GM12878 (cell line): ENCODE data around the gene EFNB2. TPM values are rescaled to one million over a fixed set of nuclear protein-coding genes. Genes with fewer than 3 reads are reported as not detected.

Experiments
- ATAC-seq: fragments of 200-7000 bp; cut with Tn5 transposase; 3 replicates; pipeline ENCODE4 v1.9.1; 2020; ENCODE audit warnings: mild to moderate bottlenecking, moderate library complexity
- BruUV-seq: library from RNA; stranded (reverse); fragments of 400-500 nt; replicated peaks from 2 replicates; lab custom pipeline; 2021; lab: Mats Ljungman, UMichigan
- CTCF ChIA-PET: fragments of 300-600 bp; sonication (Branson Sonifier 250); formaldehyde crosslinking; extraction: SDS; loops from one replicate; lab custom pipeline; 2021; ENCODE audit warnings: inconsistent platforms; lab: Yijun Ruan, JAX
- POLR2A ChIA-PET: fragments of 350-600 bp; formaldehyde crosslinking; extraction: SDS; loops from one replicate; lab custom pipeline; 2021; ENCODE audit warnings: inconsistent platforms; lab: Charles Lee
- RAD21 ChIA-PET: fragments of 300-600 bp; sonication (Branson Sonifier 250); formaldehyde crosslinking; loops from one replicate; lab custom pipeline; 2023; ENCODE audit warnings: antibody characterized with exemption; ENCODE audit not compliant: unreplicated experiment; lab: Charles Lee
- SMC1A ChIA-PET: fragments of 300-600 bp; sonication (Branson Sonifier 250); formaldehyde crosslinking; loops from one replicate; lab custom pipeline; 2023; ENCODE audit not compliant: unreplicated experiment, uncharacterized antibody; lab: Charles Lee
- DNase-seq: peaks from one replicate; pipeline ENCODE4 v3.0.0-alpha.2; 2011; ENCODE audit warnings: low read depth, low spot score
- FAIRE-seq: peaks from 3 replicates; lab custom pipeline; 2011; peaks lifted over from hg19 to GRCh38; lab: Jason Lieb, UNC
- H2AFZ ChIP-seq: 2 replicates; pipeline ENCODE4 v1.6.0; 2011; ENCODE audit warnings: low read depth, low read length, control low read depth; ENCODE audit not compliant: control insufficient read depth
- H3K27ac ChIP-seq: 2 replicates; pipeline ENCODE4 v1.5.1; 2011; ENCODE audit warnings: control low read depth; ENCODE audit not compliant: control insufficient read depth, insufficient read depth
- H3K27me3 ChIP-seq, 2 experiments: replicated peaks in 1 of 2; 2 replicates each; pipeline versions ENCODE4 v1.6.0 to v1.6.1; 2011; ENCODE audit warnings: low read length in 1 of 2; ENCODE audit not compliant: control insufficient read depth in 2 of 2, insufficient read depth in 2 of 2
- H3K36me3 ChIP-seq, 2 experiments: 2 replicates each; pipeline ENCODE4 v1.5.1; 2011; ENCODE audit warnings: low read length in 1 of 2; ENCODE audit not compliant: control insufficient read depth in 2 of 2, insufficient read depth in 2 of 2
- H3K4me1 ChIP-seq: 2 replicates; pipeline ENCODE4 v1.6.1; 2011; ENCODE audit warnings: mild to moderate bottlenecking, low read length, moderate library complexity, mixed read lengths; ENCODE audit not compliant: control insufficient read depth, insufficient read depth
- H3K4me2 ChIP-seq: 2 replicates; pipeline ENCODE4 v1.6.0; 2011; ENCODE audit warnings: control low read depth; ENCODE audit not compliant: control insufficient read depth, insufficient read depth
- H3K4me3 ChIP-seq: fragments of 200-600 bp; sonication (generic); 2 replicates; pipeline ENCODE4 v1.5.1; 2016
- H3K79me2 ChIP-seq: 2 replicates; pipeline ENCODE4 v1.6.0; 2011; ENCODE audit warnings: low read length; ENCODE audit not compliant: control insufficient read depth, insufficient read depth
- H3K9ac ChIP-seq: 2 replicates; pipeline ENCODE4 v1.8.0; 2011; ENCODE audit warnings: low read length, control low read depth, mixed read lengths; ENCODE audit not compliant: control insufficient read depth, insufficient read depth
- H3K9me3 ChIP-seq: replicated peaks from 3 replicates; pipeline ENCODE4 v1.5.1; 2011; ENCODE audit warnings: mild to moderate bottlenecking, low read length; ENCODE audit not compliant: control insufficient read depth, insufficient read depth
- H4K20me1 ChIP-seq: 2 replicates; pipeline ENCODE4 v1.6.0; 2011; ENCODE audit not compliant: control insufficient read depth, insufficient read depth
- RAD51 ChIP-seq: fragments of 450-650 bp; IDR thresholded peaks from 2 replicates; pipeline ENCODE4 v1.6.1; 2016; ENCODE audit warnings: moderate library complexity, mild to moderate bottlenecking, inconsistent platforms
- SPI1 ChIP-seq: IDR thresholded peaks from 2 replicates; pipeline ENCODE4 v1.6.1; 2011; ENCODE audit warnings: low read depth, mild to moderate bottlenecking, low read length, moderate library complexity, borderline replicate concordance; ENCODE audit not compliant: insufficient read depth
- ZNF592 ChIP-seq: fragments of 450-650 bp; IDR thresholded peaks from 2 replicates; pipeline ENCODE4 v1.6.1; 2017; ENCODE audit warnings: mild to moderate bottlenecking, moderate library complexity
- WGBS: methylation state at CpG from one replicate; pipeline ENCODE4 v1.1.6; 2016; ENCODE audit warnings: low lambda C conversion rate; ENCODE audit not compliant: insufficient replicate concordance, insufficient coverage; ENCODE audit errors: missing lambda C conversion rate; 5-methylcytosine and 5-hydroxymethylcytosine counted together
- in situ Hi-C: fragments of 300-500 bp; cut with MboI; formaldehyde crosslinking; loops from 9 replicates; pipeline ENCODE4 v1.14.3; 2018; ENCODE audit warnings: mixed read lengths
- intact Hi-C: fragments of 100-400 bp; cut with micrococcal nuclease; formaldehyde crosslinking; loops from one replicate; pipeline ENCODE4 v1.14.2; 2022; ENCODE audit not compliant: unreplicated experiment
- polyA plus RNA-seq, 11 experiments: library from polyadenylated mRNA; depleted of rRNA in 4 of 11; unstranded in 6 of 11; stranded (reverse) in 5 of 11; fragments of >200 nt; fragmentation: Nextera tagmentation in 4 of 11; fragmentation: Illumina TruSeq in 1 of 11; extraction: Ambion mirVana in 4 of 11; extraction: Trizol in 1 of 11; gene quantifications; 1 replicate in 1 of 11; 2 replicates in 10 of 11; pipeline versions ENCODE4 v1.2.1 to v1.2.3, GENCODE V29; 2011 to 2016; ENCODE audit warnings: inconsistent platforms in 2 of 11, missing spikeins in 2 of 11, low read depth in 1 of 11
- total RNA-seq, 4 experiments: library from RNA; depleted of rRNA in 3 of 4; stranded (reverse); fragments of >200 nt in 3 of 4; fragmentation: Illumina TruSeq in 1 of 4; extraction: Trizol in 1 of 4; gene quantifications; 2 replicates each; pipeline versions ENCODE4 v1.2.1 to v1.2.3, GENCODE V29; 2013 to 2021

Gene EFNB2
- total and polyA plus RNA-seq, 10 of the 15 experiments (the other 5 are each of a cell fraction or from before 2014, with no cell fraction given) = 0.12 to 1.5 (median 0.31) TPM; not detected in 1

GRCh38 chr13:106565127-106565775, 29.8 kb upstream of the EFNB2 start:
- peak overlapping the region; percentile 83 for H3K4me3 ChIP-seq
- peak overlapping the region; percentile 22; the same call in 1 of the 2 replicates for H3K27ac ChIP-seq
- no peaks in the 10 kb centered on the region for H3K27me3 ChIP-seq
- H2AFZ ChIP-seq = no peak overlapping the region
- DNase-seq (no peak), ATAC-seq (no peak)
- H3K9ac ChIP-seq = peak overlapping the region; percentile 98; the same call in 1 of the 2 replicates
- H3K4me2 ChIP-seq = peak overlapping the region; percentile 88
- 9% methylated on average over 4 of the region's 4 CpGs for WGBS
- in situ Hi-C loops = loop anchor here (25.0 kb wide), 1 partner anchor 1647 kb away; the partner anchor contains the start of genes ABHD13 and LIG4
- peaks cover 13% of the 10 kb centered on the region for H3K4me1 ChIP-seq
- POLR2A ChIA-PET = interaction anchor here (0.5 to 1.2 kb wide), 4 partner anchors 12 to 95 kb away, joined by 3 to 4 read pairs (median 3); no protein-coding TSS in a partner anchor
- peaks cover 0 to 4% of the 10 kb centered on the region in 2 experiments; a peak in 1 of 4 replicates for H3K36me3 ChIP-seq
- CTCF ChIA-PET = interaction anchor here (0.6 to 2.5 kb wide), 6 partner anchors 20 to 596 kb away, joined by 3 to 11 read pairs (median 4); partner anchors contain the start of gene EFNB2
- no TSS peak for BruUV-seq
- TF ChIP-seq SPI1 = peak; percentile 62; the same call in 1 of the 2 replicates
- peak; percentile 15; the same call in 1 of the 2 replicates for TF ChIP-seq RAD51
- no peak for TF ChIP-seq ZNF592
- TF ChIP-seq, all 136 proteins: peak for 2
- SMC1A ChIA-PET = interaction anchor here (0.6 to 5.4 kb wide), 10 partner anchors 14 to 192 kb away, joined by 3 to 29 read pairs (median 3); no protein-coding TSS in a partner anchor
- RAD21 ChIA-PET = interaction anchor here (0.9 to 2.2 kb wide), 3 partner anchors 21 to 55 kb away, joined by 3 to 9 read pairs (median 4); no protein-coding TSS in a partner anchor
- Histone ChIP-seq H3K9me3 (no peaks in the 10 kb centered on the region), H3K79me2 (peaks cover 78% of the 10 kb centered on the region), H4K20me1 (peaks cover 4% of the 10 kb centered on the region; the same call in 1 of the 2 replicates)
- intact Hi-C loops = loop anchor here (5.0 kb wide), 1 partner anchor 1657 kb away; no protein-coding TSS in a partner anchor
- no peak for FAIRE-seq
